Neural progenitor cell (in vitro differentiated cells): Measurements from ENCODE around the gene MYH15. TPM values are rescaled to one million over a fixed set of nuclear protein-coding genes. Genes with fewer than 3 reads are reported as not detected.

Experiments used
- DNase-seq: peaks from one replicate; pipeline ENCODE4 v3.0.0-alpha.2; 2016; ENCODE audit warnings: low spot score
- H2AFZ ChIP-seq: fragments of 200-600 bp; sonication (generic); replicated peaks from 2 replicates; pipeline ENCODE4 v1.6.1; 2016; ENCODE audit warnings: antibody characterized with exemption
- H3F3A ChIP-seq: fragments of 200-600 bp; sonication (generic); 2 replicates; pipeline ENCODE4 v1.6.1; 2016; ENCODE audit warnings: antibody characterized with exemption, low read depth
- H3K27ac ChIP-seq: fragments of 200-600 bp; sonication (generic); 2 replicates; pipeline ENCODE4 v1.5.1; 2016; ENCODE audit warnings: mild to moderate bottlenecking
- H3K27me3 ChIP-seq: fragments of 200-600 bp; sonication (generic); 2 replicates; pipeline ENCODE4 v1.6.1; 2016; ENCODE audit warnings: mild to moderate bottlenecking, moderate library complexity
- H3K36me3 ChIP-seq: fragments of 200-600 bp; sonication (generic); 2 replicates; pipeline ENCODE4 v1.5.1; 2016
- H3K4me1 ChIP-seq: fragments of 200-600 bp; sonication (generic); 2 replicates; pipeline ENCODE4 v1.6.1; 2016; ENCODE audit warnings: mixed run types
- H3K4me2 ChIP-seq: fragments of 200-600 bp; sonication (generic); 2 replicates; pipeline ENCODE4 v1.6.1; 2016
- H3K4me3 ChIP-seq: fragments of 200-600 bp; sonication (generic); 2 replicates; pipeline ENCODE4 v1.5.1; 2016
- H3K79me2 ChIP-seq: fragments of 200-600 bp; sonication (generic); 2 replicates; pipeline ENCODE4 v1.6.1; 2016; ENCODE audit warnings: low read depth
- H3K9ac ChIP-seq: fragments of 200-600 bp; sonication (generic); 2 replicates; pipeline ENCODE4 v1.6.1; 2016
- H3K9me3 ChIP-seq: fragments of 200-600 bp; sonication (generic); 2 replicates; pipeline ENCODE4 v1.5.1; 2016; ENCODE audit warnings: low read depth
- H4K20me1 ChIP-seq: fragments of 200-600 bp; sonication (generic); 2 replicates; pipeline ENCODE4 v1.6.1; 2016; ENCODE audit warnings: low read depth
- H3K27ac Mint-ChIP-seq: 3 replicates; pipeline ENCODE4 v1.8.0; 2021; ENCODE audit warnings: mixed read lengths
- H3K27me3 Mint-ChIP-seq: 2 replicates; pipeline ENCODE4 v1.8.0; 2022; ENCODE audit warnings: low read depth, mild to moderate bottlenecking, inconsistent platforms, moderate library complexity, mixed read lengths; ENCODE audit not compliant: insufficient read depth
- H3K36me3 Mint-ChIP-seq: 3 replicates; pipeline ENCODE4 v1.8.0; 2021; ENCODE audit warnings: mixed read lengths
- H3K4me1 Mint-ChIP-seq: 3 replicates; pipeline ENCODE4 v1.8.0; 2021; ENCODE audit warnings: mixed read lengths
- H3K4me3 Mint-ChIP-seq: 3 replicates; pipeline ENCODE4 v1.8.0; 2021; ENCODE audit warnings: mild to moderate bottlenecking, moderate library complexity, mixed read lengths
- H3K9me3 Mint-ChIP-seq: 3 replicates; pipeline ENCODE4 v1.8.0; 2020; ENCODE audit warnings: mixed read lengths
- EZH2 ChIP-seq: fragments of 200-600 bp; sonication (generic); IDR thresholded peaks from 2 replicates; pipeline ENCODE4 v1.6.1; 2017; ENCODE audit warnings: antibody characterized with exemption, mild to moderate bottlenecking, moderate library complexity
- EZH2phosphoT487 ChIP-seq: fragments of 200-600 bp; sonication (generic); IDR thresholded peaks from 2 replicates; pipeline ENCODE4 v1.6.1; 2017; ENCODE audit warnings: antibody characterized with exemption
- total RNA-seq: library from RNA; depleted of rRNA; stranded (reverse); fragments of >200 nt; gene quantifications from 2 replicates; pipeline ENCODE4 v1.2.3, GENCODE V29; 2015; ENCODE audit warnings: low replicate concordance
- TF ChIP-seq, protein P1 (sequence below): fragments of 200-600 bp; sonication (generic); IDR thresholded peaks from 2 replicates; pipeline ENCODE4 v1.5.1; 2017; ENCODE audit warnings: antibody characterized with exemption, mild to moderate bottlenecking

Gene MYH15
- total RNA-seq, 1 donor from 2014 or later, result not detected

DNA sequence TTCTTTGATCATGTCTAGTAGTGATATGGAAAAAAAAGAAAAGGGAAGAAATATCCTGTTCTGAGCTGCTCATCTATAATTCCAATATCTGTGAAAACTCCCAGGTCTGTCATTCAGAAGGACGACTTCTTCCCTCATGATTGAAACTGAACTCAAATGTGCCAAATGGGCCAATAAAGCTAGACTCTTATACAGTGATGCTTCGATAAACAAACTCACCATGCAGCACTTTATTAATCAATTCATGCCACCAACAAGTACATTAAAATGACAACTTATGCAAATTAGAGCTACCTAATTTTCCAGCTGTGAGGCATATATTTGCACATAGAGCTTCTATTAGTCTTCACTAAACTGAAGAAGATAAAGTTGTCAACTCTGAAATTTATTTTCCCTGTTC is 15.6 kb upstream of the MYH15 start:
- Histone ChIP-seq H3K4me2 (no peak overlapping the region), H3K79me2 (no peaks in the 10 kb centered on the region), H3K9ac (no peak overlapping the region), H3K27me3 (no peaks in the 10 kb centered on the region), H3K36me3 (no peaks in the 10 kb centered on the region), H3F3A (peaks cover 5% of the 10 kb centered on the region), H2AFZ (no peak overlapping the region), H3K4me1 (peaks cover 35% of the 10 kb centered on the region), H3K27ac (no peak overlapping the region), H3K4me3 (no peak overlapping the region), H4K20me1 (no peaks in the 10 kb centered on the region), H3K9me3 (no peaks in the 10 kb centered on the region)
- Mint-ChIP-seq H3K36me3 (no peaks in the 10 kb centered on the region), H3K27ac (no peak overlapping the region), H3K4me3 (no peak overlapping the region), H3K9me3 (peaks cover 2% of the 10 kb centered on the region), H3K27me3 (peaks cover 4% of the 10 kb centered on the region), H3K4me1 (peaks cover 17% of the 10 kb centered on the region)
- DNase-seq, result no peak
- TF ChIP-seq EZH2phosphoT487 (no peak), EZH2 (no peak)
- TF ChIP-seq, protein P1, sequence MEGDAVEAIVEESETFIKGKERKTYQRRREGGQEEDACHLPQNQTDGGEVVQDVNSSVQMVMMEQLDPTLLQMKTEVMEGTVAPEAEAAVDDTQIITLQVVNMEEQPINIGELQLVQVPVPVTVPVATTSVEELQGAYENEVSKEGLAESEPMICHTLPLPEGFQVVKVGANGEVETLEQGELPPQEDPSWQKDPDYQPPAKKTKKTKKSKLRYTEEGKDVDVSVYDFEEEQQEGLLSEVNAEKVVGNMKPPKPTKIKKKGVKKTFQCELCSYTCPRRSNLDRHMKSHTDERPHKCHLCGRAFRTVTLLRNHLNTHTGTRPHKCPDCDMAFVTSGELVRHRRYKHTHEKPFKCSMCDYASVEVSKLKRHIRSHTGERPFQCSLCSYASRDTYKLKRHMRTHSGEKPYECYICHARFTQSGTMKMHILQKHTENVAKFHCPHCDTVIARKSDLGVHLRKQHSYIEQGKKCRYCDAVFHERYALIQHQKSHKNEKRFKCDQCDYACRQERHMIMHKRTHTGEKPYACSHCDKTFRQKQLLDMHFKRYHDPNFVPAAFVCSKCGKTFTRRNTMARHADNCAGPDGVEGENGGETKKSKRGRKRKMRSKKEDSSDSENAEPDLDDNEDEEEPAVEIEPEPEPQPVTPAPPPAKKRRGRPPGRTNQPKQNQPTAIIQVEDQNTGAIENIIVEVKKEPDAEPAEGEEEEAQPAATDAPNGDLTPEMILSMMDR, result no peak

DNA sequence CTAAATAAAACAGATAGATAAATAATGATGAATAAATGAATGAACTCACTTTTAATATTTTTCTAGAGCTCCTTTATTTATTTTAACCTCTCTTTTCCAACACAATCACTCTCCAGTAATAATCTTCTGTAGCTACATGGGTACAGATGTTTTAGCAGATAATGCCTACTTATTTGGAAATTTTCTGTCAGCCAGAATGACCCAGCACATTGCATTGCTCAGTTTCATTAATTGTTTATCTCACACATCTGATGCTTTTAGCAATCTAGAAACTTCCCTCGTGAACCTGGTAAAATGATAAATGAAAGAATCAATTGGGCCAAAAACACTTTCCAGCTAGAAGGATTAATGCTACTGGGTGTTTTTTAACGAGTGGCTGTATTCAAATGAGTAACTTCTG is 14.9 kb upstream of the MYH15 start:
- H3K36me3 Mint-ChIP-seq, result no peaks in the 10 kb centered on the region
- no peak for TF ChIP-seq EZH2phosphoT487
- no peak for TF ChIP-seq EZH2
- TF ChIP-seq, protein P1, result no peak
- no peak overlapping the region for H3K4me3 Mint-ChIP-seq
- peaks cover 35% of the 10 kb centered on the region for H3K4me1 ChIP-seq
- H3K27ac Mint-ChIP-seq, result no peak overlapping the region
- H3K4me1 Mint-ChIP-seq, result peaks cover 17% of the 10 kb centered on the region
- H3K9me3 ChIP-seq, result no peaks in the 10 kb centered on the region
- no peak overlapping the region for H3K9ac ChIP-seq
- H3F3A ChIP-seq, result peaks cover 5% of the 10 kb centered on the region
- H3K27me3 Mint-ChIP-seq, result peaks cover 4% of the 10 kb centered on the region
- H3K4me3 ChIP-seq, result no peak overlapping the region
- H4K20me1 ChIP-seq, result no peaks in the 10 kb centered on the region
- H3K27ac ChIP-seq, result no peak overlapping the region
- no peaks in the 10 kb centered on the region for H3K36me3 ChIP-seq
- no peak for DNase-seq
- H2AFZ ChIP-seq, result no peak overlapping the region
- H3K27me3 ChIP-seq, result no peaks in the 10 kb centered on the region
- peaks cover 2% of the 10 kb centered on the region for H3K9me3 Mint-ChIP-seq
- no peaks in the 10 kb centered on the region for H3K79me2 ChIP-seq
- no peak overlapping the region for H3K4me2 ChIP-seq

DNA sequence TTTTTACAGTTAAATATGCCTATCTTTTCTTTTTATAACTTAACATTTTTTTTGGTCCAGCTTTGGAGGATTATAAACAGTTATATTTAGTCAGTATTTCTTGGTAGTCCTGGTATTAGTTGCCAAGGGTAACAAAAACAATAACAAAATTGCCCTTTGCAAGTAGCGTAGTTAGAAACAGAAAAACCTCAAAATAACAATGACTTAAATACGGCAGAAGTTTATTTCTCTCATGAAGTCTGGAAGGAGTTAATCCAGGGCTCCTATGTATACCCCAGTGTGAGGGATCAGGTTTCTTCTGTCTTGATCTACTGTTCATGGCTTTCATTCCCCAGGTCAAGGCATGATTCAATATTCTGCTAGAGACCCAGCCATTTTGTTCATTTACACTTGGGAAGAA is 14.1 kb upstream of the MYH15 start:
- no peak overlapping the region for H3K4me3 ChIP-seq
- H3K27me3 ChIP-seq, result no peaks in the 10 kb centered on the region
- Mint-ChIP-seq H3K9me3 (peaks cover 2% of the 10 kb centered on the region), H3K27me3 (peaks cover 4% of the 10 kb centered on the region), H3K4me1 (peaks cover 17% of the 10 kb centered on the region), H3K36me3 (no peaks in the 10 kb centered on the region), H3K4me3 (no peak overlapping the region), H3K27ac (no peak overlapping the region)
- peaks cover 30% of the 10 kb centered on the region for H3K4me1 ChIP-seq
- no peak overlapping the region for H3K27ac ChIP-seq
- no peak overlapping the region for H3K9ac ChIP-seq
- peak overlapping the region; percentile 8 for H3K4me2 ChIP-seq
- DNase-seq, result peak; percentile 17
- H3K36me3 ChIP-seq, result no peaks in the 10 kb centered on the region
- no peaks in the 10 kb centered on the region for H4K20me1 ChIP-seq
- no peaks in the 10 kb centered on the region for H3K79me2 ChIP-seq
- no peaks in the 10 kb centered on the region for H3K9me3 ChIP-seq
- H2AFZ ChIP-seq, result no peak overlapping the region
- H3F3A ChIP-seq, result peaks cover 5% of the 10 kb centered on the region
- TF ChIP-seq, protein P1, result no peak
- no peak for TF ChIP-seq EZH2
- TF ChIP-seq EZH2phosphoT487, result no peak
